Left kidney (tissue), 8 donors: ENCODE results near the gene HELZ. TPM values are rescaled to one million over a fixed set of nuclear protein-coding genes. Genes with fewer than 3 reads are reported as not detected.
"Not testable (repeated sequence)": the region's sequence is repeated elsewhere in the genome, so short reads cannot be mapped to it uniquely, and the experiment has no call there.

Source experiments
- DNase-seq: peaks from one replicate; pipeline ENCODE4 v3.0.0-alpha.2; 2013
- long read RNA-seq, 8 donors: transcript quantifications; one replicate each; lab custom pipeline, GENCODE V29; 2026
- polyA plus RNA-seq: library from polyadenylated mRNA; unstranded; fragments of 120-200 nt; gene quantifications from one replicate; pipeline ENCODE4 v1.2.1, GENCODE V29; 2013; ENCODE audit not compliant: insufficient read length

Gene HELZ, protein sequence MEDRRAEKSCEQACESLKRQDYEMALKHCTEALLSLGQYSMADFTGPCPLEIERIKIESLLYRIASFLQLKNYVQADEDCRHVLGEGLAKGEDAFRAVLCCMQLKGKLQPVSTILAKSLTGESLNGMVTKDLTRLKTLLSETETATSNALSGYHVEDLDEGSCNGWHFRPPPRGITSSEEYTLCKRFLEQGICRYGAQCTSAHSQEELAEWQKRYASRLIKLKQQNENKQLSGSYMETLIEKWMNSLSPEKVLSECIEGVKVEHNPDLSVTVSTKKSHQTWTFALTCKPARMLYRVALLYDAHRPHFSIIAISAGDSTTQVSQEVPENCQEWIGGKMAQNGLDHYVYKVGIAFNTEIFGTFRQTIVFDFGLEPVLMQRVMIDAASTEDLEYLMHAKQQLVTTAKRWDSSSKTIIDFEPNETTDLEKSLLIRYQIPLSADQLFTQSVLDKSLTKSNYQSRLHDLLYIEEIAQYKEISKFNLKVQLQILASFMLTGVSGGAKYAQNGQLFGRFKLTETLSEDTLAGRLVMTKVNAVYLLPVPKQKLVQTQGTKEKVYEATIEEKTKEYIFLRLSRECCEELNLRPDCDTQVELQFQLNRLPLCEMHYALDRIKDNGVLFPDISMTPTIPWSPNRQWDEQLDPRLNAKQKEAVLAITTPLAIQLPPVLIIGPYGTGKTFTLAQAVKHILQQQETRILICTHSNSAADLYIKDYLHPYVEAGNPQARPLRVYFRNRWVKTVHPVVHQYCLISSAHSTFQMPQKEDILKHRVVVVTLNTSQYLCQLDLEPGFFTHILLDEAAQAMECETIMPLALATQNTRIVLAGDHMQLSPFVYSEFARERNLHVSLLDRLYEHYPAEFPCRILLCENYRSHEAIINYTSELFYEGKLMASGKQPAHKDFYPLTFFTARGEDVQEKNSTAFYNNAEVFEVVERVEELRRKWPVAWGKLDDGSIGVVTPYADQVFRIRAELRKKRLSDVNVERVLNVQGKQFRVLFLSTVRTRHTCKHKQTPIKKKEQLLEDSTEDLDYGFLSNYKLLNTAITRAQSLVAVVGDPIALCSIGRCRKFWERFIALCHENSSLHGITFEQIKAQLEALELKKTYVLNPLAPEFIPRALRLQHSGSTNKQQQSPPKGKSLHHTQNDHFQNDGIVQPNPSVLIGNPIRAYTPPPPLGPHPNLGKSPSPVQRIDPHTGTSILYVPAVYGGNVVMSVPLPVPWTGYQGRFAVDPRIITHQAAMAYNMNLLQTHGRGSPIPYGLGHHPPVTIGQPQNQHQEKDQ (N-terminal part only)
- polyA plus RNA-seq: 40.5 TPM
- long read RNA-seq, donor 1, partial matches to known transcripts: 15 of 15 reads
- long read RNA-seq, donor 1, other reads (novel, unspliced or antisense): 0 of 15 reads
- long read RNA-seq, donor 2, full-length matches to known transcripts: 1 of 6 reads
- long read RNA-seq, donor 2, partial matches to known transcripts: 5 of 6 reads
- long read RNA-seq, donor 2, other reads (novel, unspliced or antisense): 0 of 6 reads
- long read RNA-seq, donor 3, partial matches to known transcripts: 18 of 18 reads
- long read RNA-seq, donor 3, other reads (novel, unspliced or antisense): 0 of 18 reads
- long read RNA-seq, donor 4: 0 reads
- long read RNA-seq, donor 5: 0 reads
- long read RNA-seq, donor 6: 0 reads
- long read RNA-seq, donor 7, partial matches to known transcripts: 13 of 14 reads
- long read RNA-seq, donor 7, other reads (novel, unspliced or antisense): 0 of 14 reads
- long read RNA-seq, donor 8, full-length matches to known transcripts: 3 of 3 reads
- long read RNA-seq, donor 8, partial matches to known transcripts: 0 of 3 reads
- long read RNA-seq, donor 8, other reads (novel, unspliced or antisense): 0 of 3 reads

DNA sequence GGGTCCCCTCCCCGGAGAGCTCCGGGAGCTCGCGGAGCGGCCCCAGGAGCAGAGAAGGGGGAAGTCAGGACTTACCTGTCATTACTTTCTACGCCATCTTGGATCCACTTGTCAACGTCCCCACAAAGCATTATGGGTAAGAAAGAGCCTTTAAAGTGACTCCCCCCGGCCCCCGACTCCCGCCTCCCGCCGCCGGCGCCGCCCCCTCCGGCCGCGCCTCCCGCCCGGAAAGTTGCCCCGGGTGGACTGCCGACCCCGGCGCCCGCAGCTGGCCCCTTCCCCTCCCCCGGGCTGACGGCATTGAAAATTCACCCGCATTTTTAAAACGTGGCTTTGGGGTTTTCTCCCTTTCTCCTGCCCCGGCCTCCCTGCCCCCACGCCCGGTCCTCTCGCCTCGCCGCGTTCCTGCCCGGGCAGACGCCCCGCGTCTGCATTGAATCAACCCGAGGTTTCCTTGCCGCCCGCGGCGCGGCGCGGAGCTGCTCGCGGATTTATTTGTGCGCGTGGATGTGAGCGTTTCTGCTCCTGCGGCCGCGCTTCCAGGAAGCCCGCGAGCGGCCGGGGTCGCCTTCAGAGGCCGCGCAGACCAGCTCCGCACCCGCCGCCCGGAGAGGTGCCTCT, at the start of gene HELZ:
Gene HELZ (minus strand): TSS at position 124 of the 621 bp plus-strand sequence. CDS start 26,392 bp downstream, outside the sequence.
- peak; percentile 87 for DNase-seq

DNA sequence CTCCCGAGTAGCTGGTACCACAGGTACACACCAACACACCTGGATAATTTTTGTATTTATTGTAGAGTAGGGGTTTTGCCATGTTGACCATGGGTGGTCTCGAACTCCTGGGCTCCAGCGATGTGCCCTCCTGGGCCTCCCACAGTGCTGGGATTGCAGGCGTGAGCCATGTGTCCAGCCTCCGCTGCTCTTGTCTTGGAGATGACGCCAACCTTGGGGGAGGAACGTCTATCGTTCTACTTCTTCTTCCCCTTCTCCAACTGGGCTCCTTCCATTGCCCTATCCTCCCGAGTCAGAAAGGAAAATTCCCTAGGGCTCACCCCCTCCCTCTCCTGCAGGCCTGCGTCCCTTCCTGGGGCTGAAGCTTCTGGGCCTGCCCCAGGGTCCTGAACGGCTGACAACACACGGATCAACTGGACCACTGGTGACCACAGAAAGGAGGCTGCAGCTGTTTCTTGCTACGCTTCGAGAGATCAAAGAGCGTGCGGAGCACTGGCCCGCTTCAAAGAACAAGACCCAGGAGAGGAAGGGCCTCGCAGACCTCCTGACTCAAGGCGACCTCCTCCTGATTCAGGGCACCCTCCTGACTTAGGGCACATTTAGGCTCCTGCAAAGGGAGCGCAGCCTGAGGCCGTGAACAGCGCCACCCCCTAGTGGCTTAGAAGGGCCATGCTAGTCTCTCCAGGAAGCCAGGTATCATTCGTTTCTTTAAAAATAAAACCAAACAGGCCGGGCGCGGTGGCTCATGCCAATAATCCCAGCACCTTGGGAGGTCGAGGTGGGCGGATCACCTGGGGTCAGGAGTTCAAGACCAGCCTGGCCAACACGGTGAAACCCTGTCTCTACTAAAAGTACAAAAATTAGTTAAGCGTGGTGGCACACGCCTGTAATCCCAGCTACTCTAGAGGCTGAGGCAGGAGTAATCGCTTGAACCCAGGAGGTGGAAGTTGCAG, 48.5 kb upstream of the HELZ start:
- DNase-seq: peak; percentile 46

DNA sequence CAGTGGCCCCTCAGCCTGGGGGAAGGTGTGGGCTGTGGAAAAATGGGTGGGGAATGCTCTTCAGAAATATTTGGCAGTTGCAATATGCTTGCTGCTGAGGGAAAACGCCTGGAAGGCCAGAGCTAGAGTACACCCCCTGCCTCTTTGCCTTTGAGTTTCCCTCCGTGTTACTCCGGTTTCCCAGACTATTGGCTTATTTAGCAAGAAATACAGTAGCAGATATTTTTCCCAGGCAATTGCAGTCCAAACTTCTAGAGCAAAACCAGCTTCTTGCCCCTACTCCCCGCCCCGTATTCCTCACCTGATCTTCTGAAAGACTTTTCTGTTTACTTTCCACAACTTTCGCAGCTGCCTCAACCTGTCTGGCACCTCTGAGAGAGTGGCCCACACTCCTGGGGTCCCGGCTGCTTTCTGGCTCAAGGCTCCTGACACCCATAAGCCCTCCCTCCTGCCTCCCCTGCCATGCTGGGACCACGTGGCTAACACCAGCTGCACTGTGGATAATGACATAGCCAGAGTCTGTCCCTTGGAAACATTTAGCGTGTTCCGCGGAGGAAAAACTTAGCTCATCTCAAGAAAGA, 45.8 kb upstream of the HELZ start:
- DNase-seq: no peak

DNA sequence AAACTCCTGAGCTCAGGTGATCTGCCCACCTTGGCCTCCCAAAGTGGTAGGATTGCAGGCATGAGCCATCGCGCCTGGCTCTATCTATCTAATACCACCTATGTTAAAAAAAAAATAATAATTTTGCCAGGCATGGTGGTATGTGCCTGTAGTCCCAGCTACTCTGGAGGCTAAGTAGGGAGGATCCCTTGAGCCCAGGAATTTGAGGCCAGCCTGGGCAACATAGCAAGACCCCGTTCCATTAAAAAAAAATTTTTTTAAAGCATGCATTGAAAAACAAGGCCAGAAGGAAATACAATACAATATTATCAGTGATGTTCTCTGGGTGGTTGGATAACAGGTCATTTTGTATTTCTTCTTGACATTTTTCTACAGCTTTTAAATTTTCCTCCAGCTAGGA, 45.2 kb upstream of the HELZ start:
- no peak for DNase-seq

DNA sequence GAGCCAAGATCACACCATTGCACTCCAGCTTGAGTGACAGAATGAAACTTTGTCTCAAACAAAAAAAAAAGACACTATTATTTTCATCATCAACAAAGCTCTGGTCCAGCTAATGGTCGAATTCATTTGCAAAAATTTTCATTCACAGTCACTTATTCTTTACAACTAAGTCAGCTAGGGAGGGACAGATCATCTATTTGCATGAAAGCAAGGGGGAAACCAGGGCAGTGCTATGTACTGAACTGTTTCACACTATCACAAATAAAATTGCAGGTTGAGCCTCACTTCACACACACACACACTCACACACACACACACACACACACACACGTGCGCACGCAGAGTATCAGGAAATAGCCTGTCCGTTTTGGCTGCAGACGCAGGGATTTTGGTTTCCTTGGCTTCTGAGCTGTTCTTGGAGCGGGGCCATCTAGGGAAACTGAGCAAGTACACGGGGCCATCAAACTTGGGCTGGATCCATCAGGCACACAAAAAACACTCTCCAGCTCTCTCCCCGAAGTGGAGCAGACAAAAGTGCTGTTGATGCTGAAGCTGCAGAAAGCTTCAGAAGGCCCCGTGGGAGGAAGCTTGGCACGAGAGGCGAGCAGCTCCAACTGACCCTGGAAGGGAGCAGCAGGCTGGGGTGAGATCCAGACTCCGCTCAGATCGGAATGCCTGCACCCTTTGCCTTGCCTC, 44.3 kb upstream of the HELZ start:
- DNase-seq: peak; percentile 40

DNA sequence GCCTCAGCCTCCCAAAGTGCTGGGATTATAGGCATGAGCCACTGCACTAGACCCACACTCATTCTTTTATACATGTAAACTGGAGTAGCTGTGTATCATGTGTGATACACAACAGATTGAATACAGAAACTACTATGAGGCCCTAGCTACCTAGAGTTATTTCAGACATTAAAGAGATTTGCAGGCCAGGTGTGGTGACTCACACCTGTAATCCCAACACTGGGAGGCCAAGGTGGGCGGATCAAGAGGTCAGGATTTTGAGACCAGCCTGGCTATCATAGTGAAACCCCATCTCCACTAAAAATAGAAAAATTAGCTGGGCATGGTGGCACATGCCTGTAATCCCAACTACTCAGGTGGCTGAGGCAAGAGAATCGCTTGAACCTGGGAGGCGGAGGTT, 41.8 kb upstream of the HELZ start:
- DNase-seq: not testable (repeated sequence)

DNA sequence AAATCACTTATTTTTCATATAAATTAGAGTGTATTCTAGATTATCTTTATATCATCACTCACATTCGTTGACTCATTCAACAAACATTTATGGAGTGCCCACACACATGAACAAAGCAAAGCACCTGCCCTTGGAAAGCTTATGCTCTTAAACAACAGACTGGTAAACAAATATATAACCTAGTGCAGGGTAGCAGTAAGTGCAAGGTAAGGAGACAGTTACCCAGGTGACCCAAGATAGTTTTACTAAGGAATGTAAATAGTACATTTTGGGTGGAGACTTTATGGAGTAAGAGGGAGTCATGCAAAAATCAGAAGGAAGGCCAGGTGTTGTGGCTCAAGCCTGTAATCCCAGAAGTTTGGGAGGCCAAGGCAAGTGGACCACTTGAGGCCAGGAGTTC, 40.4 kb upstream of the HELZ start:
- DNase-seq: no peak

DNA sequence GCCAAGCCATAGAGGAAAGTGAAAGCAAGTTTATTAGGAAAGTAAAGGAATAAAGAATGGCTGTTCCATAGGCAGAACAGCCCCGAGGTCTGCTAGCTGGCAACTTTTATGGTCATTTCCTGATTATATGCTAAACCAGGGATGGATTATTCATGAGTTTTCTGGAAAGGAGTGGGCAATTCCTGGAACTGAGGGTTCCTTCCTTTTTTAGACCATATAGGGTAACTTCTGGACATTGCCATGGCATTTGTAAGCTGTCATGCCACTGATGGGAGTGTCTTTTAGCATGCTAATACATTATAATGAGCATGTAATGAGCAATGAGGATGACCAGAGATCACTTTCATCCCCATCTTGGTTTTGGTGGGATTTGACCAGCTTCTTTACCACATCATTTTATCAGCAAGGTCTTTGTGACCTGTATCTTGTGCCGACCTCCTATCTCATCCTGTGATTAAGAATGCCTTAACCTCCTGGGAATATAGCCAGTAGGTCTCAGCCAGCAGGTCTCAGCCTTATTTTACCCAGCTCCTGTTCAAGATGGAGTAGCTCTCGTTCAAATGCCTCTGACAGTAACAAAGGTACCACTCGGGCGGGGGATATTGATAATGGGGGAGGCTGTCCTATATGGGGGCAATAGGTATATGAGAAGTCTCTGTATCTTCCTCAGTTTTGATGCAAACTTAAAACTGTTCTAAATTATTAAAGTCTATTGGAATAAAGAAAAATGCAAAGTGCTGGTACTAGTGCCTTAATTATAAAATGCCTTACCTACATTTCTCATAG, 38.9 kb upstream of the HELZ start:
- DNase-seq: no peak

DNA sequence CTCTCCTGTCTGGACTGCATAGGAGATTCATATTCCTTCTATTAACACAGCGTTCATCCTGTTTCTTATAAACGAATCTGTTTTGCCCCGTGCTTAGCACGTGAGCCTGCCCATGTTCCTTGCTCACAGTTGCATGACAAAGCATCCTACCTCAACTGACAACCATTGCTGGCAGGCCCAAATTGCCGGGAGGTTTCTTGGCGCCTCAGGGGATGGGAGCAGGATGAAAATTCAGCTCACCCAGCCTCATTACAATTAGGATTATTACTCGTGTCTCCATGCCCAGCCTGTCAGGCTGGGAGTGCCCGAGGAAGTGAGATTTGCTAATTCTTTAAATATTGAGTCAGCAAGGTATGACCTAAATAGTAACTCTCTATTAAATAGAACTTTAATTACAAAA, 36.7 kb upstream of the HELZ start:
- no peak for DNase-seq

DNA sequence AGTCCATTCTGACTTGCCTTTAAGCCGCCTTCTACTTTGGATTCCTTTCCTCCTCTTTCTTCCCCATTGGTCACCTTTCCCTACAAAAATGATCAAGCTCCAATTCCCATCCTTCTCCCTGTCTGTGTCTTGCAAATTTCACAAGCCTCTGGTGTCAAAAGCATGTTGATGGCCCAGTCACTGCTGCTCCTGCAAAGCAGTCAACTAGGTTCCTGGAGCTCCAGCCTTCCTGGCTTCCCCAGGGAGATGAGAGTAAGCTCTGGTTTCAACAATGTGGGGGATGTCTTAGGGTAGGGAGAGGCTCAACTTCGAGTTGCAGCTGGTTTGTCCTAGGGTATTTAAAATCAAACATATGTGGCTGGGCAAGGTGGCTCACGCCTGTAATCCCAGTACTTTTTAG, 36.1 kb upstream of the HELZ start:
- DNase-seq: no peak

DNA sequence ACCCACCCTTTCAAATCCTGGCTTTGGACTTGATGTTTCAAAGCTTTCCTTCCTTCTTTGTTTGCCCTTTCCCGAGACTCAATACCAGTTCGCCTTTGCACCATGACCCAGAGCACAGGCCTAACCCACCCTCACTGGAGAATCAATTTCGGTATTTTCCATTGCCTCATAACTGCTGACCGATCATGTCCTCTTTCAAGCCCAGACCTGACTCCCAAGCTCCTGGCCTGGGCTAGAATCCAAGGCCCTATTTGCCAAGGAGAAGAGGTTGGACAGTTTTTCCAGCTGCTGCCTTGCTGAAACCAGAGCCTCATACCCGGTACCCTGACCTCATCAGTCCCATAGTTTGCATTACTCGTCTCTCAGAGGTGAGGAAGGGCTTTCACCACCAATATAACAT, 35.3 kb upstream of the HELZ start:
- DNase-seq: no peak

DNA sequence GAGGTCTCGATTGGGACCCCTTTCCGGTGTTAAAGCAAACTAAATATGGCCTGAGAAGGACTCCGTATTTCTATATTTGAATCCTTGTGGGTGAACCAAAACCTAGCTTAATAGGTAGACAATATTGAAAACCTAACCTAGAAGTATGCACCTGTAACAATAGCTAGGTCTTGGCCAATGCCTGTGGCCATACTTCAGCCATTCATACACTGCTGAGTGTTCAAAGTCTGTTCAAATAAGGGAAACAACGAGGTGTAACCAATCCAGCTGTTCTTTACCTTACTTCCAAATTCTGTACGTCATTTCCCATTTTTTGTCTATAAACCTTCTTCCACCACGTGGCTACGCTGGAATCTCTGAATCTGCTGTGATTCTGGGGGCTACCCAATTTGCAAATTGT, 34.1 kb upstream of the HELZ start:
- DNase-seq: no peak

DNA sequence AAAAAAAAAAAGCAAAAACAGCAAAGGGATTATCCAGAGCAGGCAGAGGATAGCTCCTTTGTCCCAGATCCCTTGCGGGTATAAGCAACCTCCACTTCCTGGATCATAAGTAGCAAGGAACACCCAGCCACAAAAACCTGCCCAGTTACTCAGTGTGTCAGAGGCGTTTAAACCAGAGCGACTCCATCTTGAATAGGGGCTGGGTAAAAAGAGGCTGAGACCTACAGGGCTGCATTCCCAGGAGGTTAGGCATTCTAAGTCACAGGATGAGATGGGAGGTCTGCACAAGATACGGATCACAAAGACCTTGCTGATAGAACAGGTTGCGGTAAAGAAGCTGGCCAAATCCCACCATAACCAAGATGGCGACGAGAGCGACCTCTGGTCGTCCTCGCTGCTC, 33.4 kb upstream of the HELZ start:
- no peak for DNase-seq

DNA sequence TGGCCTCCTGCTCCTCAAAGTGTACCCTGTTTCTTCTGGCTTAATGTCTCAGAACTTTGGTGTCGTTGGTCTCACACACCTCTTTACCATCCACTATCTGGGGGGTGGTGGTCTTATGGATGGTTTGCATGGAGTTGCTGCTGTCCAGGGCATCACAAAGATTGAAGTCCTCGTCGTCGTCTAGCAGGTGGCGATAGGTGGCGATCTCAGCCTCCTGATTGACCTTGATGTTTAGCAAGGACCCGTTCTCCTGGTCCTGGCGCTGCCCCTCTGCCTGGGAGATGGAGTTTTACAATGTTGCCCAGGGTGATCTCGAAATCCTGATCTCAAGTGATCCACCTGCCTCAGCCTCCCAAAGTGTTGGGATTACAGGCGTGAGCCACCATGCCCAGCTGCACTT, 31.1 kb upstream of the HELZ start:
- no peak for DNase-seq

DNA sequence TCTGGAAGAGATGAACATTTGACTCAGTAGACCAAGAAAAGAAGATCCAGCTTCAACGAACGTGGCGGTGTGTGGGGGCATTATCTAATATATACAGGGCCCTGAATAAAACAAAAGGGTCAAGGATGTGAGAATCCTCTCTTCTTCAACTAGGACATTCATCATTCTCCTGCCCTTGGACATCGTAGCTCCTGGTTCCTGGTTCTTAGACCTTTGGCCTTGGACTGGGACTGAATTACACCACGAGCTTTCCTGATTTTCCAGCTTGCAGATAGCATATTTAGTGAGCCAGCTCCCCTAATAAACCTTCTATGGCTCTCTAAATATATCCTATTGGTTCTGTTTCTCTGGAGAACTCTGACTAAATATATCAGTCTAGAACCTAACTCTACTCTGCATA, 29.5 kb upstream of the HELZ start:
- no peak for DNase-seq

DNA sequence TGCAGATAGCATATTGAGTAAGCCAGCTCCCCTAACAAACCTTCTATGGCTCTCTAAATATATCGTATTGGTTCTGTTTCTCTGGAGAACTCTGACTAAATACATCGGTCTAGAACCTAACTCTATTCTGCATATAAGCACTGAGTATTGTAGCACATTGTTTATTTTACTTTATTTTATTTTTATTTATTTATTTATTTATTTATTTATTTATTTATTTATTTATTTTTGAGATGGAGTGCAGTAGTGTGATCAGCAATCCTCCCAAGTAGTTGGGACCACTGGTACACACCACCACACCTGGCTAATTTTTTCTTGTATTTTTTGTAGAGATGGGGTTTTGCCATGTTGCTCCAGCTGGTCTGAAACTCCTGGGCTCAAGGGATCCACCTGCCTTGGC, 28.9 kb upstream of the HELZ start:
- no peak for DNase-seq

DNA sequence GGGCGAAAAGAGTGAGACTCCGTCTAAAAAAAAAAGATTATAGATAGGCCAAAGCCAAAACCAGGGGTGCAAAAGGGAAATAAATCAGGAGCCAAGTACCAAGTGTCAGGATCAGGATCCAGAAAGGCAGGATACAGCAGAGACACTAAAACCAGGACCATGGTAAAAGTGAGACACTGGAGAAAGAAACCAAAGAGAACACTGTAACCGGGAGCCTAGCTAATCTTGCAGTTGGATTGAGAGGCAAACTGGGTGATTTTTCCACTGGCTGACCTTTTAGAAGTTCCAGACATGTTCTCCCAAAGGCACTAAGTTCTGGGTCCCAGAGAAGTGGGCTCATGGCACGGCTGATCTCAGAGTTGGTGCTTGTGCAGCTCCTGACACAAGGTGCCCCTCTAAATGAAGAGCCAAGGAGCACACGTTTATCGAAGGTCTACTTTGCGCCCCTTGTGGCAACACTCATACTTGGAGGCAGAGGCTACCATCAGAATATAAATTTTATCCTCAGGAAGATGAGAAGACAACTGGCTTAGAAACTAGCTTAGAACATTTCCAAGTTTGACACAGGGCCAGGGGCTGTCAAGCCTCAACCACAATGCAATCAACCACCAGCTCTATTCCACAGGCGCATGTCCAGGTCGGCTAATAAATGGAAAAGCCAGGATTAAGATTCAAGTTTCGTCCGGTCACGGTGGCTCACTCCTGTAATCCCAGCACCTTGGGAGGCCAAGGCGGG, 27.5 kb upstream of the HELZ start:
- DNase-seq: no peak
